Measurements from ENCODE around the gene TICAM2.
A peak's percentile ranks its signal among the peaks of the same experiment; 100 is the strongest.
"Not testable (repeated sequence)": the region's sequence is repeated elsewhere in the genome, so short reads cannot be mapped to it uniquely, and the experiment has no call there.

The TICAM2 gene, protein sequence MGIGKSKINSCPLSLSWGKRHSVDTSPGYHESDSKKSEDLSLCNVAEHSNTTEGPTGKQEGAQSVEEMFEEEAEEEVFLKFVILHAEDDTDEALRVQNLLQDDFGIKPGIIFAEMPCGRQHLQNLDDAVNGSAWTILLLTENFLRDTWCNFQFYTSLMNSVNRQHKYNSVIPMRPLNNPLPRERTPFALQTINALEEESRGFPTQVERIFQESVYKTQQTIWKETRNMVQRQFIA

DNA sequence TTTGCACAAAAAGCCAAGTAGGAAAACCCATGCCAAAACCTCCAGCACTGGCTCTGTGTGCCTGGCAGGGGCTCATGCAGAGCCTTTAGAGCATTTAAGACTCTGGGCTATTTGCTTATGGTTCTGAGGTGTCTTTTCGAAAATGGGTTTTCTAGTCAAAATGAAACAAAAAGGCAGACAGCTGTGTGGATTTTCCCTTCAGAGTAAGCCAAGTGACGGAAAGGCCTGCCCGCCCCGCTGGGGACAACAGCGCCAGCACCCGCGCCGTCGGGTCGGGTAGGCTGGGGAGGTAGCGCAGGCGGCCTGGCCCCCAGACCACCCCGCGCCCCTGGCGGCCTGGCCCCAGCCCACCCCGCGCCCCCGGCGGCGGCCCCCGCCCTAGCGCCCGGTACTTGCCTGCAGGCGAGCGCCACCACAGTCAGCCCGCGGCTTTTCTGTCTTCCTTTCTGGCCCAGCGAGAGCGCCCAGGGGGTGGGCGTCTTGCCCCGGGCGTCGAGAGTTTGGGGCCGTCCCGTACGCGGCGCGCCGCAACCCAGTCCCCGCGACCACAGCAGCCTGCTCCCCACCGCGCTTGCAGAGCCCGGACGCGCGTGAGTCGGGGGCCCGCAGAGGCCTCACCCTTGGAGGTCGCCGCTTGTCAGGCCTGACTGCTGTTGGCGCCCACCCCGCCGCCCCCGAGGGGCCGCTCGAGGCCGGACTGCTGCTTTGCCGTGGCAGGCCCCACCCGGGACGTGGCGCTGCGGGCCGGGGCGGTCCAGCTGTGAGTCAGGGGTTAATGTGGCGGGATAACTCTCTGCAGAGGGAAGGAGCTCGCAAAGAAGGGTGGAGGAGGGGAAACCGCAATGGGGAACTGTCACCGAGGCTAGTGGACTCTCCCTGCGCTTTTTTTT lies at the start of gene TICAM2:
Gene TICAM2 (minus strand): TSS at position 779 of the 890 bp plus-strand sequence. CDS start 21,223 bp downstream, outside the sequence.
- Histone ChIP-seq H3K4me3 (ENCODE audit: low read depth in 1 of 2, low read length in 2 of 2) (peak within 1 kb of the TSS; percentile 80 to 86), H3K27ac (ENCODE audit: low read length) (peak within 1 kb of the TSS; percentile 68), H3K4me1 (ENCODE audit: control insufficient read depth in 1 of 2, insufficient read depth in 2 of 2, low read length in 2 of 2) (peaks cover 13 to 24% of the 10 kb centered on the region in 2 donors), H3K36me3 (ENCODE audit: control insufficient read depth in 1 of 2, insufficient read depth in 2 of 2, low read length in 2 of 2) (peaks cover 0 to 3% of the 10 kb centered on the region in 2 donors), H3K27me3 (ENCODE audit: low read depth, low read length) (no peaks in the 10 kb centered on the region), H3K9me3 (ENCODE audit: control insufficient read depth in 1 of 2, low read length in 2 of 2) (no peaks in the 10 kb centered on the region)

DNA sequence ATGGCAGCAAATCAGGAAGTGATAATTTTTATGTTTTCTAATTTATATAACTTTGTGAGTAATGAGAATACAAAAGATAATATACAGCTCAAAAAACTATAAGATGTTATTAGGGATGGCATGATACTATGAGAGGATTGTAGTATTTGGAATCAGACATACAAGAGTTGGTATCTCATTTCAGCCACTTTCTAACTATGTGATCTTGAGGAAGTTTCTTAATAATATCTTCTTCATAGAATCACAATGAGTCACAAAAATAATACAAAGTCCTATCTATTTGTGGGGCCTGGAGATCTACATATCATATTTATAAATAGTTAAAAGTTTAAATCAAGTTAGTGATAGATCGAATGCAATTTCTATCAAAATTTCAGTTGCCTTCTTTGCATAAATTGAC lies 47.3 kb upstream of the TICAM2 start:
- Histone ChIP-seq H3K4me1 (ENCODE audit: control insufficient read depth in 1 of 2, insufficient read depth in 2 of 2, low read length in 2 of 2) (no peaks in the 10 kb centered on the region), H3K27ac (ENCODE audit: low read length) (no peak overlapping the region), H3K9me3 (ENCODE audit: control insufficient read depth in 1 of 2, low read length in 2 of 2) (no peaks in the 10 kb centered on the region), H3K4me3 (ENCODE audit: low read depth in 1 of 2, low read length in 2 of 2) (no peak overlapping the region), H3K27me3 (ENCODE audit: low read depth, low read length) (no peaks in the 10 kb centered on the region), H3K36me3 (ENCODE audit: control insufficient read depth in 1 of 2, insufficient read depth in 2 of 2, low read length in 2 of 2) (no peaks in the 10 kb centered on the region)

- no peaks in the 10 kb centered on the region for H3K9me3 ChIP-seq (ENCODE audit: control insufficient read depth in 1 of 2, low read length in 2 of 2)
- H3K4me1 ChIP-seq (ENCODE audit: control insufficient read depth in 1 of 2, insufficient read depth in 2 of 2, low read length in 2 of 2): no peaks in the 10 kb centered on the region
- no peaks in the 10 kb centered on the region for H3K27me3 ChIP-seq (ENCODE audit: low read depth, low read length)
- H3K4me3 ChIP-seq (ENCODE audit: low read depth in 1 of 2, low read length in 2 of 2): no peak overlapping the region
- no peak overlapping the region for H3K27ac ChIP-seq (ENCODE audit: low read length)
- H3K36me3 ChIP-seq (ENCODE audit: control insufficient read depth in 1 of 2, insufficient read depth in 2 of 2, low read length in 2 of 2): no peaks in the 10 kb centered on the region
Measured at GRCh38 chr5:115648056-115648455, 45.8 kb upstream of the TICAM2 start.

DNA sequence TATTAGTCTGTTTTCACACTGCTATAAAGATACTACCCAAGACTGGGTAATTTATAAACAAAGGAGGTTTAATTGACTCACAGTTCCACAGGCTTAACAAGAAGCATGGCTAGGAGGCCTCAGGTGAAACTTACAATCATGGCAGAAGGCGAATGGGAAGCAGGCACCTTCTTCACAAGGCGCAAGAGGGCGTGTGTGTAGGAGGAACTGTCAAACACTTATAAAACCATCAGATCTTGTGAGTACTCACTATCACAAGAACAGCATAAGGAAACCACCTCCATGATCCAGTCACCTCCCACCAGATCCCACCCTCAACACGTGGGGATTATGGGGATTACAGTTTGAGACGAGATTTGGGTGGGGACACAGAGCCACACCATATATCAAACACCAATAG lies 43.1 kb upstream of the TICAM2 start:
- not testable (repeated sequence) for H3K27ac ChIP-seq (ENCODE audit: low read length); H3K9me3 ChIP-seq (ENCODE audit: control insufficient read depth in 1 of 2, low read length in 2 of 2); H3K4me1 ChIP-seq (ENCODE audit: control insufficient read depth in 1 of 2, insufficient read depth in 2 of 2, low read length in 2 of 2); H3K36me3 ChIP-seq (ENCODE audit: control insufficient read depth in 1 of 2, insufficient read depth in 2 of 2, low read length in 2 of 2); H3K4me3 ChIP-seq (ENCODE audit: low read depth in 1 of 2, low read length in 2 of 2); H3K27me3 ChIP-seq (ENCODE audit: low read depth, low read length)

- no peaks in the 10 kb centered on the region for H3K9me3 ChIP-seq (ENCODE audit: control insufficient read depth in 1 of 2, low read length in 2 of 2)
- no peaks in the 10 kb centered on the region for H3K36me3 ChIP-seq (ENCODE audit: control insufficient read depth in 1 of 2, insufficient read depth in 2 of 2, low read length in 2 of 2)
- H3K4me3 ChIP-seq (ENCODE audit: low read depth in 1 of 2, low read length in 2 of 2): no peak overlapping the region
- H3K4me1 ChIP-seq (ENCODE audit: control insufficient read depth in 1 of 2, insufficient read depth in 2 of 2, low read length in 2 of 2): no peaks in the 10 kb centered on the region
- no peaks in the 10 kb centered on the region for H3K27me3 ChIP-seq (ENCODE audit: low read depth, low read length)
- no peak overlapping the region for H3K27ac ChIP-seq (ENCODE audit: low read length)
Measured at GRCh38 chr5:115644046-115644445, 41.8 kb upstream of the TICAM2 start.

DNA sequence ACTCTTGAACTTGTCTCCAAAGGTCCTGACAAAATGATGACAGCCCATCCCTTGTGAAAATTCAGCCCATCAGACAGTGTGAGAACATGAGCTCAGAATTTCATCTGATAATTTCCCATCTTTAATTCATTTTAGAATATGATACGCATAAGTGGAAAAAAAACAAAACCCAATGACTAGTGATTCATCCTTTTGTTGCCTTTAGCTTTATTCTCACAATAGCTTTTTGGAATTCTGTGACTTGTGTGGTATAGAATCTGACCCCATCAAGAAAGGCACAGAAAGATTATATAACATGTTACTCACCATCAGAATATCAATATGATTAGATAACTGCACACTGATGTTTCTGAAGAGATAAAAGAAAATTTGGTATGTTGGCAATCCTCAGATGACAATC lies 39.7 kb upstream of the TICAM2 start:
- no peaks in the 10 kb centered on the region for H3K27me3 ChIP-seq (ENCODE audit: low read depth, low read length)
- no peaks in the 10 kb centered on the region for H3K36me3 ChIP-seq (ENCODE audit: control insufficient read depth in 1 of 2, insufficient read depth in 2 of 2, low read length in 2 of 2)
- no peak overlapping the region for H3K27ac ChIP-seq (ENCODE audit: low read length)
- no peak overlapping the region for H3K4me3 ChIP-seq (ENCODE audit: low read depth in 1 of 2, low read length in 2 of 2)
- no peaks in the 10 kb centered on the region for H3K9me3 ChIP-seq (ENCODE audit: control insufficient read depth in 1 of 2, low read length in 2 of 2)
- H3K4me1 ChIP-seq (ENCODE audit: control insufficient read depth in 1 of 2, insufficient read depth in 2 of 2, low read length in 2 of 2): no peaks in the 10 kb centered on the region

DNA sequence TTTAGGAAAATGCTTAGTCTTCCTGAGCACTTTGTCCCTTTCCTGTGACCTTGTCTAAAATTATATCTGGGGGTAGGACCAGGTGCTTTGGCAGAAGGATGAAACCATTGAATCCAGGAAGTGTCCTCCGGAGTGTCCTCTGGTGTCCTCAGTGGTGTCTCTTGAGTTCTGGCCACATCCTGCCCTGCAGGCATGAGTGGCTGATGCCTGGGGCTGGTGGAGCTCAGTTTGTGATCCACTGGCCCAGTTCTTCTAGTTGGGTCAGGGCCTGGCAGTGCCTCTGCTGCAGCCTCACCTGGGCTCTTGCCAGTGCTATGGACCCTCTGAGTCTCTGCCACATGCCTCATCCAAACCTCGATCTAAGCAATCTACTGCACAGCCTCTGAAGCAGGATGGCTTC lies 38.0 kb upstream of the TICAM2 start:
- no peaks in the 10 kb centered on the region for H3K9me3 ChIP-seq (ENCODE audit: control insufficient read depth in 1 of 2, low read length in 2 of 2)
- H3K27me3 ChIP-seq (ENCODE audit: low read depth, low read length): no peaks in the 10 kb centered on the region
- H3K4me1 ChIP-seq (ENCODE audit: control insufficient read depth in 1 of 2, insufficient read depth in 2 of 2, low read length in 2 of 2): no peaks in the 10 kb centered on the region
- no peak overlapping the region for H3K27ac ChIP-seq (ENCODE audit: low read length)
- H3K4me3 ChIP-seq (ENCODE audit: low read depth in 1 of 2, low read length in 2 of 2): no peak overlapping the region
- H3K36me3 ChIP-seq (ENCODE audit: control insufficient read depth in 1 of 2, insufficient read depth in 2 of 2, low read length in 2 of 2): no peaks in the 10 kb centered on the region

GRCh38 chr5:115639377-115639776 lies 37.1 kb upstream of the TICAM2 start:
- H3K9me3 ChIP-seq (ENCODE audit: control insufficient read depth in 1 of 2, low read length in 2 of 2): no peaks in the 10 kb centered on the region
- H3K4me1 ChIP-seq (ENCODE audit: control insufficient read depth in 1 of 2, insufficient read depth in 2 of 2, low read length in 2 of 2): no peaks in the 10 kb centered on the region
- no peak overlapping the region for H3K27ac ChIP-seq (ENCODE audit: low read length)
- no peaks in the 10 kb centered on the region for H3K36me3 ChIP-seq (ENCODE audit: control insufficient read depth in 1 of 2, insufficient read depth in 2 of 2, low read length in 2 of 2)
- H3K4me3 ChIP-seq (ENCODE audit: low read depth in 1 of 2, low read length in 2 of 2): no peak overlapping the region
- no peaks in the 10 kb centered on the region for H3K27me3 ChIP-seq (ENCODE audit: low read depth, low read length)

DNA sequence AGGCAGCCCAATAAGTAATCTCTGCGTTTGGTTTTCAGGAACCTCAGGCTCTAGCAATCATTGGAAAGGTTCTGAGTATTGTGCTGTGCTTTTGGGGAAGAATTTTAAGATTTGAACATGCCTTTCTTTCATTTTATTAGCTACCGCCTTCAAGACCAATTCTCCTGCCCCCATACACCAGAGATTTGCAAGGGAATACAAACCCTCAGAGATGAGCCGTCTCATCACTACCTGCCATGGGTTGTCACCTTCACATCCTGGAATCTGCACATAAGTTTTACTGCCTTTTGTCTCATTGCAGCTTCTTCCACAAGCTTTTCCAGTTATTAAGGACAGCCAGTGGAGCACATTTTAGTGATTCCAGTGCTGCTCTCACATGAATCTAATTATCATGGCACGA lies 35.2 kb upstream of the TICAM2 start:
- H3K27me3 ChIP-seq (ENCODE audit: low read depth, low read length): no peaks in the 10 kb centered on the region

GRCh38 chr5:115636008-115636407 lies 33.7 kb upstream of the TICAM2 start:
- Histone ChIP-seq H3K9me3 (ENCODE audit: control insufficient read depth in 1 of 2, low read length in 2 of 2) (no peaks in the 10 kb centered on the region), H3K4me1 (ENCODE audit: control insufficient read depth in 1 of 2, insufficient read depth in 2 of 2, low read length in 2 of 2) (no peaks in the 10 kb centered on the region), H3K4me3 (ENCODE audit: low read depth in 1 of 2, low read length in 2 of 2) (no peak overlapping the region), H3K36me3 (ENCODE audit: control insufficient read depth in 1 of 2, insufficient read depth in 2 of 2, low read length in 2 of 2) (no peaks in the 10 kb centered on the region), H3K27me3 (ENCODE audit: low read depth, low read length) (no peaks in the 10 kb centered on the region), H3K27ac (ENCODE audit: low read length) (no peak overlapping the region)

More for the DNA sequence above, 35.2 kb upstream of the TICAM2 start:
- Histone ChIP-seq H3K36me3 (ENCODE audit: control insufficient read depth in 1 of 2, insufficient read depth in 2 of 2, low read length in 2 of 2) (no peaks in the 10 kb centered on the region), H3K4me3 (ENCODE audit: low read depth in 1 of 2, low read length in 2 of 2) (no peak overlapping the region), H3K4me1 (ENCODE audit: control insufficient read depth in 1 of 2, insufficient read depth in 2 of 2, low read length in 2 of 2) (no peaks in the 10 kb centered on the region), H3K9me3 (ENCODE audit: control insufficient read depth in 1 of 2, low read length in 2 of 2) (no peaks in the 10 kb centered on the region), H3K27ac (ENCODE audit: low read length) (no peak overlapping the region)

- Histone ChIP-seq H3K4me1 (ENCODE audit: control insufficient read depth in 1 of 2, insufficient read depth in 2 of 2, low read length in 2 of 2) (no peaks in the 10 kb centered on the region), H3K36me3 (ENCODE audit: control insufficient read depth in 1 of 2, insufficient read depth in 2 of 2, low read length in 2 of 2) (no peaks in the 10 kb centered on the region), H3K4me3 (ENCODE audit: low read depth in 1 of 2, low read length in 2 of 2) (peak overlapping the region; percentile 57 to 77), H3K27ac (ENCODE audit: low read length) (peak overlapping the region; percentile 79), H3K27me3 (ENCODE audit: low read depth, low read length) (no peaks in the 10 kb centered on the region), H3K9me3 (ENCODE audit: control insufficient read depth in 1 of 2, low read length in 2 of 2) (no peaks in the 10 kb centered on the region)
Measured at GRCh38 chr5:115634343-115635132, 32.3 kb upstream of the TICAM2 start.

Data from muscle layer of duodenum (tissue), 2 donors.